SU-DHL-6 (cell line): ENCODE measurements around the gene GPD1.

Source experiments
- H2AFZ ChIP-seq: fragments of 200-600 bp; sonication (generic); 2 replicates; pipeline ENCODE4 v1.6.1; 2014; ENCODE audit warnings: low read depth, mild to moderate bottlenecking, moderate library complexity, mixed read lengths, antibody characterized with exemption, low read length; ENCODE audit not compliant: severe bottlenecking
- H3F3A ChIP-seq: fragments of 200-600 bp; shearing (Covaris generic); 2 replicates; pipeline ENCODE4 v1.6.0; 2016; ENCODE audit warnings: antibody characterized with exemption, mild to moderate bottlenecking; ENCODE audit not compliant: insufficient read depth
- H3K27ac ChIP-seq: fragments of 200-600 bp; sonication (generic); 2 replicates; pipeline ENCODE4 v1.5.1; 2016; ENCODE audit warnings: low read depth, mild to moderate bottlenecking, low read length, moderate library complexity, mixed read lengths
- H3K27me3 ChIP-seq: fragments of 200-600 bp; sonication (generic), shearing (Covaris generic); 2 replicates; pipeline ENCODE4 v1.6.0; 2014; ENCODE audit warnings: mild to moderate bottlenecking, low read length
- H3K36me3 ChIP-seq: fragments of 200-600 bp; sonication (generic); 2 replicates; pipeline ENCODE4 v1.6.1; 2014; ENCODE audit warnings: mild to moderate bottlenecking, low read length, mixed read lengths
- H3K4me2 ChIP-seq: fragments of 300-600, 200-600 bp; shearing (Covaris generic), sonication (generic); 2 replicates; pipeline ENCODE4 v1.6.0; 2014; ENCODE audit warnings: low read length, low read depth, mild to moderate bottlenecking; ENCODE audit not compliant: poor library complexity, severe bottlenecking
- H3K4me3 ChIP-seq: fragments of 200-600 bp; sonication (generic); 2 replicates; pipeline ENCODE4 v1.5.1; 2014; ENCODE audit warnings: antibody characterized with exemption, low read length, mild to moderate bottlenecking, mixed read lengths; ENCODE audit not compliant: insufficient read depth, poor library complexity, severe bottlenecking
- H3K79me2 ChIP-seq: fragments of 200-600 bp; sonication (generic); 2 replicates; pipeline ENCODE4 v1.6.1; 2014; ENCODE audit warnings: mild to moderate bottlenecking, low read length, moderate library complexity; ENCODE audit not compliant: insufficient read depth
- H3K9ac ChIP-seq: fragments of 200-600 bp; sonication (generic); 2 replicates; pipeline ENCODE4 v1.7.0; 2014; ENCODE audit warnings: mild to moderate bottlenecking, low read length
- H3K9me2 ChIP-seq: fragments of 200-600 bp; sonication (generic); replicated peaks from 2 replicates; pipeline ENCODE4 v1.6.1; 2014; ENCODE audit warnings: low read length; ENCODE audit not compliant: insufficient read depth
- H3K9me3 ChIP-seq: fragments of 200-600 bp; sonication (generic); 2 replicates; pipeline ENCODE4 v1.6.1; 2014; ENCODE audit warnings: low read length, mixed read lengths; ENCODE audit not compliant: insufficient read depth
- H4K20me1 ChIP-seq: fragments of 200-600 bp; sonication (generic); 2 replicates; pipeline ENCODE4 v1.6.1; 2014; ENCODE audit warnings: low read depth, mild to moderate bottlenecking, antibody characterized with exemption, low read length, moderate library complexity, mixed read lengths
- EZH2phosphoT487 ChIP-seq: fragments of 200-600 bp; sonication (generic), shearing (Covaris generic); conservative IDR thresholded peaks from 2 replicates; pipeline ENCODE4 v1.6.1; 2018; ENCODE audit warnings: mild to moderate bottlenecking, antibody characterized with exemption, low read length, moderate library complexity, mixed read lengths
- TF ChIP-seq, protein P1 (sequence below): fragments of 200-600 bp; sonication (generic); IDR thresholded peaks from one replicate; pipeline ENCODE4 v1.5.1; 2017; ENCODE audit warnings: antibody characterized with exemption, mild to moderate bottlenecking, low read length, moderate library complexity; ENCODE audit not compliant: insufficient read depth, poor library complexity, severe bottlenecking

The GPD1 gene

DNA sequence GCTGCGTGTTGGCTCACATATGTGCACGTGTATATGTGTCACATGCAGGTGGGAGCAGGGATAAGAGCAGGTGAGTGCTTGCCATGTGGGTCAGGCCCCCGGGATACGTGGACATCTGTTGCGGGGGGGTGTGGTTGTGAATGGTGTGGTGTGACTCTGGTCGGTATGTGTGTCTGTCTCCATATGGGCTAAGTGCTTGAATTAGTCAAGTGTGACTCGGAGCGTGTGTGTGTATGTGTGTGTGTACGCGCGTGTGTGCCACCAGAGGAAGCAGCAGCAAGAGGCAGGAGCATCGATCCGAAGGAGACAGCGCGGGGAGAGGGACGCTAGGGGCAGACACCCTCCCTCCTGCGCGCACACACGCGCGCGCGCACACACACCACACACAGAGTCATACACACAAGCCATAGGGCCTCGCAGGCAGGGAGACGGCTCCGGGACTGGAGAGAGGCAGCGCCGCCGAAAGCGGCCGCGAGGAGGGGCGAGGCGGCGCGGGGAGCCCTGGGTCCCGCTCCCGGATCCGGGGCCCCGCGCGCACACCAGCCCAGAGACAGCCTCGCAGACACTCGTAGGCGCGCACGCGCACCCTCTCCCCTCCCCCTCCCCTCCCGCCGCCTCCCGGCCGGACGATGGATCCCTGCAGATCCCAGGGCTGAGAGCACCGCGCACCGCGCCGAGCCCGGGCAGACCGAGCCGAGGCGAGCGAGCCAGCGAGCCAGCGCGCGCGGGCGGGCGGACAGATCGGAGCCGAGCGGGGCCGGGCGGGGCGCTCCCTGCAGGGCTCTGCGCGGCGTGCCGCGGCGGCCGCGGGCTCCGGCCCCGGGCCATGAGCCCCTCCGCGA, 46.6 kb upstream of the GPD1 start, which contains the start of gene ASIC1:
Gene ASIC1 (plus strand): TSS at position 597 of the 842 bp plus-strand sequence. CDS start 1,171 bp downstream, outside the sequence.
- Histone ChIP-seq H3K9ac (peak within 1 kb of the TSS; percentile 54), H3K4me2 (peak within 1 kb of the TSS; percentile 65), H3K9me2 (no peaks in the 10 kb centered on the region), H3K4me3 (peak within 1 kb of the TSS; percentile 63), H3F3A (no peaks in the 10 kb centered on the region), H3K27ac (no peak within 1 kb of the TSS), H2AFZ (peak within 1 kb of the TSS; percentile 55), H3K9me3 (no peaks in the 10 kb centered on the region), H3K36me3 (no peaks in the 10 kb centered on the region), H4K20me1 (no peaks in the 10 kb centered on the region), H3K79me2 (no peaks in the 10 kb centered on the region), H3K27me3 (no peaks in the 10 kb centered on the region)
- TF ChIP-seq EZH2phosphoT487, result no peak
- TF ChIP-seq, protein P1, sequence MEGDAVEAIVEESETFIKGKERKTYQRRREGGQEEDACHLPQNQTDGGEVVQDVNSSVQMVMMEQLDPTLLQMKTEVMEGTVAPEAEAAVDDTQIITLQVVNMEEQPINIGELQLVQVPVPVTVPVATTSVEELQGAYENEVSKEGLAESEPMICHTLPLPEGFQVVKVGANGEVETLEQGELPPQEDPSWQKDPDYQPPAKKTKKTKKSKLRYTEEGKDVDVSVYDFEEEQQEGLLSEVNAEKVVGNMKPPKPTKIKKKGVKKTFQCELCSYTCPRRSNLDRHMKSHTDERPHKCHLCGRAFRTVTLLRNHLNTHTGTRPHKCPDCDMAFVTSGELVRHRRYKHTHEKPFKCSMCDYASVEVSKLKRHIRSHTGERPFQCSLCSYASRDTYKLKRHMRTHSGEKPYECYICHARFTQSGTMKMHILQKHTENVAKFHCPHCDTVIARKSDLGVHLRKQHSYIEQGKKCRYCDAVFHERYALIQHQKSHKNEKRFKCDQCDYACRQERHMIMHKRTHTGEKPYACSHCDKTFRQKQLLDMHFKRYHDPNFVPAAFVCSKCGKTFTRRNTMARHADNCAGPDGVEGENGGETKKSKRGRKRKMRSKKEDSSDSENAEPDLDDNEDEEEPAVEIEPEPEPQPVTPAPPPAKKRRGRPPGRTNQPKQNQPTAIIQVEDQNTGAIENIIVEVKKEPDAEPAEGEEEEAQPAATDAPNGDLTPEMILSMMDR, result no peak

DNA sequence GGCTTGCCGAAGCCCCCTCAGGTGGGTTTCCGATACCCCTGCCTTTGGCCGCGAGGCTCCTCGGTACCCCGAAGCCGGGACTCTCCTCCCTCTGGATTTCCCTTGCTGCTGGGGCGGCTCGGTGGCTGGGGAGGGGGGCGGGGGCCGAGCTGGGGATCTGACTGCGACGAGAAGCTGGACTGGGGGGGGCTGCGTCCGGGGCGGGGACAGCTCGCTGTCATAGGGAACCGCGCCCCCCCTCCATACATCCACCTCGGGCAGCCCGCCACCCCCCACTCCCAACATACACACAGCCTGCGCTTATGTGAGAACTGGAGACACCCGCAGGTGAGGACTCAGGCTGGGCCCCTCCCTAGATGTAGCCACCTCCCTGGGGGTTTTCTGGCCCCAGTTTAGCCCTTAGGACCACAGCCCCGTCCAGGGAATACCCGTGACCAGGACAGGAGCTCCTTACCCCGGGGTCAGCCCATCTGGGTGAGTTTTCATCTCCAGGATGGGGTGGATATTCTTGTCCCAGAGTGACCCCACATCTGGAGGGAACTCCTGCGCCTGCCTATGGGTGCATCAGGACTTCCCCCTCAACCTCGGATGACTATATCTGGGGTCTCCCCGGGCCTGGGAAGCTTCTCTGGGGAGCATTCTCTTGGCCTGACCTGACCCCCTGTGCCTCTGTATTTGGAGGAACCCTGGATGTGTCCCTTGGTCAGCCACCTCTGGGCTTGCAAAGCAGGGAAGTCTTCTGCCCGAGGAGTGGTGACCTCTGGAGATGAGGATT, 45.7 kb upstream of the GPD1 start:
- Histone ChIP-seq H3K4me2 (peak overlapping the region; percentile 65), H3K36me3 (no peaks in the 10 kb centered on the region), H2AFZ (no peak overlapping the region), H4K20me1 (no peaks in the 10 kb centered on the region), H3F3A (no peaks in the 10 kb centered on the region), H3K79me2 (no peaks in the 10 kb centered on the region), H3K27ac (no peak overlapping the region), H3K9me2 (no peaks in the 10 kb centered on the region), H3K9me3 (no peaks in the 10 kb centered on the region), H3K27me3 (no peaks in the 10 kb centered on the region), H3K4me3 (peak overlapping the region; percentile 63), H3K9ac (peak overlapping the region; percentile 54)
- TF ChIP-seq, protein P1, result no peak
- TF ChIP-seq EZH2phosphoT487, result no peak

DNA sequence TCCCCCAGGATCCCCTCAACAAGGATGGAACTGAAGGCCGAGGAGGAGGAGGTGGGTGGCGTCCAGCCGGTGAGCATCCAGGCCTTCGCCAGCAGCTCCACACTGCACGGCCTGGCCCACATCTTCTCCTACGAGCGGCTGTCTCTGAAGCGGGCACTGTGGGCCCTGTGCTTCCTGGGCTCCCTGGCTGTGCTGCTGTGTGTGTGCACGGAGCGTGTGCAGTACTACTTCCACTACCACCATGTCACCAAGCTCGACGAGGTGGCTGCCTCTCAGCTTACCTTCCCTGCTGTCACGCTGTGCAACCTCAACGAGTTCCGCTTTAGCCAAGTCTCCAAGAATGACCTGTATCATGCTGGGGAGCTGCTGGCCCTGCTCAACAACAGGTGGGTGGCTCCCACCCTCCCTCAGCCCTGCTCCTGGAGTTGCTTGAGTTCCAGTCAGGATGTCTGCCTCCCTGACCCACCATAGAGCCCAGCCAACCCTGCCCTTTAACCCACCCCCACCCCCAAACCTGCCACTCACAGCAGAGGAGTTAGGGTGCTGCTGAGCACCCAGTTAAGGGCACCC, 45.0 kb upstream of the GPD1 start:
- Histone ChIP-seq H3K36me3 (no peaks in the 10 kb centered on the region), H3K4me3 (no peak overlapping the region), H3K9ac (no peak overlapping the region)

More for the DNA sequence above, 45.0 kb upstream of the GPD1 start:
- Histone ChIP-seq H3F3A (no peaks in the 10 kb centered on the region), H2AFZ (no peak overlapping the region), H3K27me3 (no peaks in the 10 kb centered on the region), H3K4me2 (no peak overlapping the region), H3K9me3 (no peaks in the 10 kb centered on the region), H3K27ac (no peak overlapping the region), H3K9me2 (no peaks in the 10 kb centered on the region), H3K79me2 (no peaks in the 10 kb centered on the region), H4K20me1 (no peaks in the 10 kb centered on the region)
- no peak for TF ChIP-seq EZH2phosphoT487
- TF ChIP-seq, protein P1, result no peak
